ENCODE results near the gene PCIF1. TPM values are rescaled to one million over a fixed set of nuclear protein-coding genes. Genes with fewer than 3 reads are reported as not detected.

The PCIF1 gene
- total RNA-seq, 1 donor from 2014 or later: 13.0 TPM

GRCh38 chr20:45921337-45922189 lies 12.9 kb upstream of the PCIF1 start:
- Mint-ChIP-seq H3K4me1 (ENCODE audit: low read depth, unreplicated experiment) (peaks cover 11% of the 10 kb centered on the region), H3K36me3 (ENCODE audit: low read depth, unreplicated experiment) (peaks cover 3% of the 10 kb centered on the region), H3K27me3 (ENCODE audit: low read depth, unreplicated experiment) (peaks cover 2% of the 10 kb centered on the region), H3K27ac (ENCODE audit: unreplicated experiment) (no peak overlapping the region), H3K4me3 (ENCODE audit: unreplicated experiment) (no peak overlapping the region), H3K9me3 (ENCODE audit: unreplicated experiment) (no peaks in the 10 kb centered on the region)
- peaks cover 21% of the 10 kb centered on the region for H3K4me1 ChIP-seq (ENCODE audit: insufficient read depth, low read length)
- no peaks in the 10 kb centered on the region for H3K36me3 ChIP-seq (ENCODE audit: insufficient read depth, low read length)
- no peak overlapping the region for H3K27ac ChIP-seq (ENCODE audit: low read depth, low read length)
- H4K20me1 ChIP-seq (ENCODE audit: insufficient read depth, low read length): no peaks in the 10 kb centered on the region
- H3K79me2 ChIP-seq (ENCODE audit: insufficient read depth, low read length): no peaks in the 10 kb centered on the region
- no peaks in the 10 kb centered on the region for H3K27me3 ChIP-seq (ENCODE audit: insufficient read depth, low read length)
- no peak overlapping the region for H3K4me3 ChIP-seq (ENCODE audit: insufficient read depth, low read depth, low read length)
- no peak overlapping the region for H3K9ac ChIP-seq (ENCODE audit: low read length)
- H3K9me3 ChIP-seq (ENCODE audit: insufficient read depth, low read depth, low read length): no peaks in the 10 kb centered on the region
- FAIRE-seq (no peak), DNase-seq (ENCODE audit: low read depth) (no peak)
- TF ChIP-seq EZH2 (IDR thresholded peaks at IDR 0.05; ENCODE audit: insufficient read depth, low read length): no peak
- no peak for TF ChIP-seq CTCF (IDR thresholded peaks at IDR 0.05; ENCODE audit: insufficient read depth, low read depth, low read length)
- H2AFZ ChIP-seq (ENCODE audit: low read depth, low read length): no peak overlapping the region
- H3K4me2 ChIP-seq (ENCODE audit: low read length): no peak overlapping the region

- H3K27ac Mint-ChIP-seq (ENCODE audit: unreplicated experiment): peak overlapping the region; percentile 92
- no peaks in the 10 kb centered on the region for H3K9me3 ChIP-seq (ENCODE audit: insufficient read depth, low read depth, low read length)
- H3K4me3 Mint-ChIP-seq (ENCODE audit: unreplicated experiment): no peak overlapping the region
- TF ChIP-seq EZH2 (IDR thresholded peaks at IDR 0.05; ENCODE audit: insufficient read depth, low read length): no peak
- TF ChIP-seq CTCF (IDR thresholded peaks at IDR 0.05; ENCODE audit: insufficient read depth, low read depth, low read length): no peak
- no peaks in the 10 kb centered on the region for H4K20me1 ChIP-seq (ENCODE audit: insufficient read depth, low read length)
- peaks cover 11% of the 10 kb centered on the region for H3K4me1 Mint-ChIP-seq (ENCODE audit: low read depth, unreplicated experiment)
- H3K27me3 Mint-ChIP-seq (ENCODE audit: low read depth, unreplicated experiment): peaks cover 2% of the 10 kb centered on the region
- no peak overlapping the region for H3K4me3 ChIP-seq (ENCODE audit: insufficient read depth, low read depth, low read length)
- H3K27me3 ChIP-seq (ENCODE audit: insufficient read depth, low read length): no peaks in the 10 kb centered on the region
- H3K4me2 ChIP-seq (ENCODE audit: low read length): no peak overlapping the region
- no peak overlapping the region for H3K9ac ChIP-seq (ENCODE audit: low read length)
- peaks cover 3% of the 10 kb centered on the region for H3K36me3 Mint-ChIP-seq (ENCODE audit: low read depth, unreplicated experiment)
- H3K9me3 Mint-ChIP-seq (ENCODE audit: unreplicated experiment): no peaks in the 10 kb centered on the region
- no peak overlapping the region for H2AFZ ChIP-seq (ENCODE audit: low read depth, low read length)
- H3K79me2 ChIP-seq (ENCODE audit: insufficient read depth, low read length): no peaks in the 10 kb centered on the region
- DNase-seq (ENCODE audit: low read depth) (no peak), FAIRE-seq (no peak)
- H3K4me1 ChIP-seq (ENCODE audit: insufficient read depth, low read length): peaks cover 9% of the 10 kb centered on the region
- no peaks in the 10 kb centered on the region for H3K36me3 ChIP-seq (ENCODE audit: insufficient read depth, low read length)
- no peak overlapping the region for H3K27ac ChIP-seq (ENCODE audit: low read depth, low read length)
Observed at GRCh38 chr20:45924391-45925261, 9.9 kb upstream of the PCIF1 start.

Measured in astrocyte (in vitro differentiated cells and primary cell).